Duodenal mucosa (tissue), 2 donors: ENCODE measurements around the gene RAD51AP2.

ENCODE experiments used
- H3K27ac ChIP-seq: one replicate; pipeline ENCODE4 v1.7.0; 2013; ENCODE audit warnings: low read depth, low read length
- H3K27me3 ChIP-seq, 2 donors: one replicate each; pipeline ENCODE4 v1.7.0; 2013; ENCODE audit warnings: low read length in 2 of 2, control low read depth in 1 of 2; ENCODE audit not compliant: insufficient read depth in 2 of 2, control insufficient read depth in 1 of 2
- H3K36me3 ChIP-seq, 2 donors: one replicate each; pipeline ENCODE4 v1.7.0; 2013; ENCODE audit warnings: low read length in 2 of 2, control low read depth in 1 of 2; ENCODE audit not compliant: insufficient read depth in 2 of 2, control insufficient read depth in 1 of 2
- H3K4me1 ChIP-seq, 2 donors: one replicate each; pipeline ENCODE4 v1.7.0; 2013; ENCODE audit warnings: low read length in 2 of 2, control low read depth in 1 of 2; ENCODE audit not compliant: insufficient read depth in 2 of 2, control insufficient read depth in 1 of 2
- H3K4me3 ChIP-seq, 2 donors: one replicate each; pipeline ENCODE4 v1.7.0; 2013; ENCODE audit warnings: low read length in 2 of 2, low read depth in 1 of 2
- H3K9ac ChIP-seq, 2 donors: one replicate each; pipeline ENCODE4 v1.7.0; 2013; ENCODE audit warnings: low read length in 2 of 2, low read depth in 1 of 2
- H3K9me3 ChIP-seq, 2 donors: one replicate each; pipeline ENCODE4 v1.7.0; 2013; ENCODE audit warnings: low read length in 2 of 2, control low read depth in 1 of 2; ENCODE audit not compliant: control insufficient read depth in 1 of 2

The RAD51AP2 gene

DNA sequence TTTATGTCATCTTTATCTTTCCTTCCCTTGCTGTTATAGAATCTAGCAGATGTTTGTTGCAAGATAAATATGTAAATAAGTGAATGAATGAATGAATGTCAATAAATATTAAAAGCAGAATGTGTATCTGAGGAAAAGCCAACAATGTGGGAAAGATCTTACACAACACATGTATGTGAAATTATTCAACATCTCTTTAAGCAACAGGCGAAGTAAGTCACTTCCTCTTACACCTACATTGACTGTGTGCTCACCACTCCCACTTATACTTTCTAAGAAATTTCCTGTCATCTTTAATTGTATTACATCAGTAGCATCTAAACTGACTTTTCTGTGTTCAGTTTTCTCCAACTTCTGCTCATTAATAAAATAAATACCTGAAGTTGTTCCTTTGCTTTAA, 43.0 kb downstream of the RAD51AP2 start:
- Histone ChIP-seq H3K27me3 (no peaks in the 10 kb centered on the region), H3K36me3 (no peaks in the 10 kb centered on the region), H3K27ac (no peak overlapping the region), H3K4me1 (no peaks in the 10 kb centered on the region), H3K9me3 (peaks cover 5% of the 10 kb centered on the region in 2 donors), H3K9ac (no peak overlapping the region), H3K4me3 (no peak overlapping the region)

GRCh38 chr2:17471979-17472378, 46.3 kb downstream of the RAD51AP2 start:
- H3K4me1 ChIP-seq, result no peaks in the 10 kb centered on the region
- no peak overlapping the region for H3K9ac ChIP-seq
- H3K36me3 ChIP-seq, result no peaks in the 10 kb centered on the region
- H3K27me3 ChIP-seq, result no peaks in the 10 kb centered on the region
- peaks cover 8 to 11% of the 10 kb centered on the region in 2 donors for H3K9me3 ChIP-seq
- H3K4me3 ChIP-seq, result no peak overlapping the region
- no peak overlapping the region for H3K27ac ChIP-seq

GRCh38 chr2:17470855-17471641, 47.2 kb downstream of the RAD51AP2 start:
- Histone ChIP-seq H3K36me3 (no peaks in the 10 kb centered on the region), H3K4me1 (no peaks in the 10 kb centered on the region), H3K27ac (no peak overlapping the region), H3K9me3 (peaks cover 8 to 11% of the 10 kb centered on the region in 2 donors), H3K9ac (no peak overlapping the region), H3K27me3 (no peaks in the 10 kb centered on the region), H3K4me3 (no peak overlapping the region)

DNA sequence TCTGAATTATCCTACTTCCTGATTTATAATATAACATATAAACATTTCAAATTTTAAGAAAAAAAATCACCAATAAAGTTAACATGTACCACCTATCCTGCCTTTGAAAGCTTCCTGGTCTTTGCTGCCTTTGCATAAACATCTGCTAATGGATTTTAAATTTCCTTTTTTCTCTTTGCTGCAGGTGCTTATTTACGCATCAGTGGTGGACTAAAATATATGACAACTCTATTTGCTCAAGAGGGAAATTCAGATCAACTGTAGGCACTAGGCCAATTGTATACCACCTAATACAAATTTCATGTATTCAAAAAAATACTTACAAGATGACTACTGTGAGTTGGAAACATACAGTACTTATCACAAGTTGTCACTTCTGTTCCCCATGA, 57.2 kb downstream of the RAD51AP2 start:
- no peaks in the 10 kb centered on the region for H3K9me3 ChIP-seq
- no peaks in the 10 kb centered on the region for H3K36me3 ChIP-seq
- H3K27ac ChIP-seq, result no peak overlapping the region
- H3K9ac ChIP-seq, result no peak overlapping the region
- H3K4me3 ChIP-seq, result no peak overlapping the region
- no peaks in the 10 kb centered on the region for H3K27me3 ChIP-seq
- no peaks in the 10 kb centered on the region for H3K4me1 ChIP-seq
